ENCODE measurements around the gene RNF220. TPM values are rescaled to one million over a fixed set of nuclear protein-coding genes. Genes with fewer than 3 reads are reported as not detected.

Gene RNF220
- polyA plus RNA-seq, 1 donor (not counting 4 experiments of a cell fraction or from before 2014, with no cell fraction given) = 42.7 TPM

DNA sequence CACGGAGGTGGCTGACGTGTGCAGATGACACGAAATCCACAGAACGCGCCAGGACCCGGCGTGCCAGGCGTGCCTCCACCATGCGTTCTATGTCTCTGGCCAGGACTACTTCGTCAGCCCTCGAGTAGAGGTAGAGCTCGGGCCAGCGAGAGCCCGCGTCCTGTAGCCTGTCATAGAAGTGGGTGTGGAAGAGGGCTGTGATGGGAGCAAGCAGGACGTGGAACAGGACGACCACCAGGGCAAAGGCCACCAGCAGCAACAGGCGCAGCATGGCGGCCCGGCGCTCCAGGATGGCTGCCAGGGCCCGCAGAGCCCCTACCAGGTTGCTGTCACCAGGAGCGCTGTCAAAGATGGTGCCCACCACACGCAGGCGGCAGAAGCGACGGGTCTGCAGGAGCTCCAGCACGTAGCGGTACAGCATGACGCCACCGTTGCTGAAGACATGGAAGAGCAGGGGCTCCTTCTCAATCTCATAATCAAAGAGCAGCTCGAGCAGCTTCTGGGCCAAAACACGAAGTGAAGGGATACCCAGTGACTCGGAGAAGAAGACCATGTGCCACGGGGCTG, 249.6 kb downstream of the RNF220 start:
- H3K36me3 ChIP-seq (ENCODE audit: control insufficient read depth in 2 of 2, extremely low read depth in 1 of 2, insufficient read depth in 2 of 2, low read length in 2 of 2) = peaks cover 7 to 16% of the 10 kb centered on the region in 2 experiments
- DNase-seq (ENCODE audit: low read depth, low spot score) (no peak), FAIRE-seq (no peak)
- no peak overlapping the region for H3K27ac ChIP-seq (ENCODE audit: control insufficient read depth, insufficient read depth, low read length)
- dilution Hi-C loops (cut with MboI; ENCODE audit: extremely low pct_ligation_motif_present, low sequenced_read_pairs) = no loop called here
- H3K79me2 ChIP-seq (ENCODE audit: control insufficient read depth, insufficient read depth, low read length) = no peaks in the 10 kb centered on the region
- H3K4me1 ChIP-seq (ENCODE audit: control insufficient read depth, extremely low read depth, insufficient read depth, low read length) = no peaks in the 10 kb centered on the region
- H3K27me3 ChIP-seq (ENCODE audit: control insufficient read depth, extremely low read depth, insufficient read depth, low read length) = no peaks in the 10 kb centered on the region
- TF ChIP-seq, protein P1, sequence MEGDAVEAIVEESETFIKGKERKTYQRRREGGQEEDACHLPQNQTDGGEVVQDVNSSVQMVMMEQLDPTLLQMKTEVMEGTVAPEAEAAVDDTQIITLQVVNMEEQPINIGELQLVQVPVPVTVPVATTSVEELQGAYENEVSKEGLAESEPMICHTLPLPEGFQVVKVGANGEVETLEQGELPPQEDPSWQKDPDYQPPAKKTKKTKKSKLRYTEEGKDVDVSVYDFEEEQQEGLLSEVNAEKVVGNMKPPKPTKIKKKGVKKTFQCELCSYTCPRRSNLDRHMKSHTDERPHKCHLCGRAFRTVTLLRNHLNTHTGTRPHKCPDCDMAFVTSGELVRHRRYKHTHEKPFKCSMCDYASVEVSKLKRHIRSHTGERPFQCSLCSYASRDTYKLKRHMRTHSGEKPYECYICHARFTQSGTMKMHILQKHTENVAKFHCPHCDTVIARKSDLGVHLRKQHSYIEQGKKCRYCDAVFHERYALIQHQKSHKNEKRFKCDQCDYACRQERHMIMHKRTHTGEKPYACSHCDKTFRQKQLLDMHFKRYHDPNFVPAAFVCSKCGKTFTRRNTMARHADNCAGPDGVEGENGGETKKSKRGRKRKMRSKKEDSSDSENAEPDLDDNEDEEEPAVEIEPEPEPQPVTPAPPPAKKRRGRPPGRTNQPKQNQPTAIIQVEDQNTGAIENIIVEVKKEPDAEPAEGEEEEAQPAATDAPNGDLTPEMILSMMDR (optimal IDR thresholded peaks at IDR 0.05 in 1 of 3, IDR thresholded peaks at IDR 0.05 in 1 of 3, conservative IDR thresholded peaks at IDR 0.05 in 1 of 3; ENCODE audit: extremely low read depth in 1 of 3, insufficient read depth in 2 of 3, low read length in 3 of 3) = no peak
- no peak for TF ChIP-seq EZH2 (IDR thresholded peaks at IDR 0.05; ENCODE audit: low read length)
- no peak overlapping the region for H3K9ac ChIP-seq (ENCODE audit: control insufficient read depth, extremely low read depth, insufficient read depth, low read length)
- H3K9me3 ChIP-seq (ENCODE audit: control insufficient read depth, low read depth, low read length) = no peaks in the 10 kb centered on the region
- peaks cover 3% of the 10 kb centered on the region for H4K20me1 ChIP-seq (ENCODE audit: control insufficient read depth, extremely low read depth, insufficient read depth, low read length)
- no peak overlapping the region for H2AFZ ChIP-seq (ENCODE audit: control insufficient read depth, low read length)
- H3K9me1 ChIP-seq (ENCODE audit: control insufficient read depth, extremely low read depth, insufficient read depth, low read length) = no peaks in the 10 kb centered on the region
- no peak overlapping the region for H3K4me3 ChIP-seq (ENCODE audit: control insufficient read depth in 2 of 3, extremely low read depth in 1 of 3, insufficient read depth in 2 of 3, low read depth in 1 of 3, low read length in 3 of 3)
- H3K4me2 ChIP-seq (ENCODE audit: control insufficient read depth, extremely low read depth, insufficient read depth, low read depth, low read length) = no peak overlapping the region

DNA sequence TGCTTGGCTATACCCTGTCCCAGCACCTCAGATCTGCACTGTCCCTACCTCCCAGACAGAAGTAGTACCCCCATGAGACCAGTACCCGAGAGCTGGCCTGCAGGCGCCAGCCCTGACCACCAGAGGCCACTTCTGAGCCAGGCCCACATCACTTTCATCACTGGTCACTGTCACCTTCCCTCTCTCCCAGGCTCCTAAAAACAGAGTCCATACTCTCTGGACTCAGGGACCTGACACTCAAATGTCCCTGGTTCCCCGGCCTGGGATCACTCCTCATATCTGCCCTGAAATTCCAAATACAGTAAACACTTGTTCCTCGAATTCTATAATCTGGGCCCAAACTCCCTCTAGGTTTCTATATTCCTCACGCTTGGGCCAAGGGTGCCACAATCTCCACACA, 250.6 kb downstream of the RNF220 start:
- H3K9me3 ChIP-seq (ENCODE audit: control insufficient read depth, low read depth, low read length) = no peaks in the 10 kb centered on the region
- H3K4me2 ChIP-seq (ENCODE audit: control insufficient read depth, extremely low read depth, insufficient read depth, low read depth, low read length) = no peak overlapping the region
- H3K4me1 ChIP-seq (ENCODE audit: control insufficient read depth, extremely low read depth, insufficient read depth, low read length) = no peaks in the 10 kb centered on the region
- no peak overlapping the region for H3K9ac ChIP-seq (ENCODE audit: control insufficient read depth, extremely low read depth, insufficient read depth, low read length)
- FAIRE-seq = no peak
- dilution Hi-C loops (cut with MboI; ENCODE audit: extremely low pct_ligation_motif_present, low sequenced_read_pairs) = no loop called here
- H3K27ac ChIP-seq (ENCODE audit: control insufficient read depth, insufficient read depth, low read length) = no peak overlapping the region
- TF ChIP-seq, protein P1 (optimal IDR thresholded peaks at IDR 0.05 in 1 of 3, IDR thresholded peaks at IDR 0.05 in 1 of 3, conservative IDR thresholded peaks at IDR 0.05 in 1 of 3; ENCODE audit: extremely low read depth in 1 of 3, insufficient read depth in 2 of 3, low read length in 3 of 3) = peak; percentile 79 to 82 (median 80)
- TF ChIP-seq EZH2 (IDR thresholded peaks at IDR 0.05; ENCODE audit: low read length) = no peak
- peaks cover 3% of the 10 kb centered on the region for H4K20me1 ChIP-seq (ENCODE audit: control insufficient read depth, extremely low read depth, insufficient read depth, low read length)
- H3K79me2 ChIP-seq (ENCODE audit: control insufficient read depth, insufficient read depth, low read length) = no peaks in the 10 kb centered on the region
- H3K9me1 ChIP-seq (ENCODE audit: control insufficient read depth, extremely low read depth, insufficient read depth, low read length) = no peaks in the 10 kb centered on the region
- H3K36me3 ChIP-seq (ENCODE audit: control insufficient read depth in 2 of 2, extremely low read depth in 1 of 2, insufficient read depth in 2 of 2, low read length in 2 of 2) = peaks cover 1 to 7% of the 10 kb centered on the region in 2 experiments
- no peaks in the 10 kb centered on the region for H3K27me3 ChIP-seq (ENCODE audit: control insufficient read depth, extremely low read depth, insufficient read depth, low read length)
- H3K4me3 ChIP-seq (ENCODE audit: control insufficient read depth in 2 of 3, extremely low read depth in 1 of 3, insufficient read depth in 2 of 3, low read depth in 1 of 3, low read length in 3 of 3) = no peak overlapping the region
- no peak for DNase-seq (ENCODE audit: low read depth, low spot score)
- H2AFZ ChIP-seq (ENCODE audit: control insufficient read depth, low read length) = no peak overlapping the region
